Activated T-cell treated with anti-CD3 and anti-CD28 coated beads for 24 hours (primary cell): Measurements from ENCODE around the gene ZNF850.
"Not testable (repeated sequence)": the region's sequence is repeated elsewhere in the genome, so short reads cannot be mapped to it uniquely, and the experiment has no call there.

Experiments used
- DNase-seq: peaks from one replicate; pipeline ENCODE4 v3.0.0-alpha.2; 2020; ENCODE audit warnings: low read depth

ZNF850 gene

DNA sequence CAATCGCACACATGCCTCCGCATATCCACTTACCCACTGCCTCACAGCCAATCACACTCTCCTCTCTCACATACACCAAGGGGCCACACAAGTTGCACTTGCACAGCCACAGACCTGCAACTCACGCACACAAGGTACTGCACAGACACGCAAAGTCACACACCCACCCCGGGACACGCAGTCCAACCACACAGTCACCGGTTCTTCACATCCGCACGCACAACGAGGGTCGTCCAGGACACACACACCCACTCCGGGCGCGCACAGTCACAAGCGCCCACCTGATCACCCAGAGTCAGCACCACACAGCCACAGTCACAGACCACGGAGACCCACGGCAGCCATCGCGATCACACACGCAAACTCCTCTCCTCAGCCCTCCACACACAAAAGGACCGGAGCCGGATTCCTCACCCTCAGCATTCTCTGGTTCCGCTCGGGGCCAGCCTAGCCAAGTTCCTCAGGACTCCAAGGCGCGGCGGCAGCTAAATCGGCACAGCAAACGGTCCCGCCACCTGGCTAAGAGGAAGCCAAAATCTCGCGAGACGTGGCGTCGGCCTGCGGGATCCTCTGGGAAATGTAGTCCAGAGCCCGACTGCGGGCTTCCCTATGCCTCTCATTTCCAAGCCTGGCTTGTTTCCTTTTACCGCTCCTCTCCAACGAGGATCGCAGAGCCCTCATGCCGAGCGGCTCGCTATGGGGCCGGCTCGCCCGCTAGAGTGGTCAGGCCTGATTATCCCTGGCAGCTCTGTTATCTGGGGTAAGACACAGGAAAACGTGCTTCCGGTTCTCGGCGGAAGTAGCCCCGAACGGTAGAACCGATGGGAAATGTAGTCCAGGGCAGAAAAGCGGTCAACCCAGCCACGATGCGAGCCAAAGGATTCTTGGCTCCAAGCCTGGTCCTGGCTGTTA is at the start of gene ZNF850:
Gene ZNF850, minus strand, starts transcription at position 497 of the 912 bp plus-strand sequence. CDS start 10,201 bp downstream, outside the sequence.
- DNase-seq: peak; percentile 91

GRCh38 chr19:36821758-36822157 is 49.2 kb upstream of the ZNF850 start:
- DNase-seq: no peak

DNA sequence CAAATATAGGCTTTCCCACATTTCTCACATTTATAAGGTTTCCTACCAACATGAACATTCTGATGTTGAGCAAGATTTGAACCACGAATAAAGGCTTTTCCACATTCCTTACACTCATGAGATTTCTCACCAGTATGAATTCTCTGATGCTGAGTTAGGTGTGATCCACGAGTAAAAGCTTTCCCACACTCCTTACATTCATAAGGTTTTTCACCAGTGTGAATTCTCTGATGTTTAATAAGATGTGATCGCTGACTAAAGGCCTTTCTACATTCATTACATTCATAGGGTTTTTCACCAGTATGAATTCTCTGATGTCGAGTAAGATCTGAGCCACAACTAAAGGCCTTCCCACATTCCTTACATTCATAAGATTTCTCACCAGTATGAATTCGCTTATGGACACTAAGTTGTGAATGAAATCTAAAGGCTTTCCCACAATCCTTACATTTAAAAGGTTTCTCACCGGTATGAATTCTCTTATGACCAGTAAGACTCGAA is 46.6 kb upstream of the ZNF850 start:
- DNase-seq: no peak

GRCh38 chr19:36807029-36807428 is 34.4 kb upstream of the ZNF850 start:
- DNase-seq: no peak

GRCh38 chr19:36805364-36805763 is 32.8 kb upstream of the ZNF850 start:
- DNase-seq: no peak

- DNase-seq: no peak
Measured at GRCh38 chr19:36797786-36798108, 25.1 kb upstream of the ZNF850 start.

DNA sequence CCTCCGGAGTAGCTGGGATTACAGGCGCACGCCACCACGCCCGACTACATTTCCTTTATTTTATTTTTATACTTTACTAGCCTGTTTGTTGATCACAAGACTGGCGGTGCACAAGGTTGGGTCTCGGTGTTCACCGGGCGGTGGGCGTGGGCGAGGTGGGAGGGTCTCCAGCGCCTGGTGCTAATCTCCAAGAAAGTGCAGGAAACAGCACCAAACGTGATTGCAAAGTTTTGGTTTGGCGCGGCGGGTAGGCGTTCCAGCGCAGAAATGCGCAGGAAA is 24.0 kb upstream of the ZNF850 start:
- no peak for DNase-seq

- DNase-seq: not testable (repeated sequence)
Measured at GRCh38 chr19:36791420-36792141, 19.0 kb upstream of the ZNF850 start.

DNA sequence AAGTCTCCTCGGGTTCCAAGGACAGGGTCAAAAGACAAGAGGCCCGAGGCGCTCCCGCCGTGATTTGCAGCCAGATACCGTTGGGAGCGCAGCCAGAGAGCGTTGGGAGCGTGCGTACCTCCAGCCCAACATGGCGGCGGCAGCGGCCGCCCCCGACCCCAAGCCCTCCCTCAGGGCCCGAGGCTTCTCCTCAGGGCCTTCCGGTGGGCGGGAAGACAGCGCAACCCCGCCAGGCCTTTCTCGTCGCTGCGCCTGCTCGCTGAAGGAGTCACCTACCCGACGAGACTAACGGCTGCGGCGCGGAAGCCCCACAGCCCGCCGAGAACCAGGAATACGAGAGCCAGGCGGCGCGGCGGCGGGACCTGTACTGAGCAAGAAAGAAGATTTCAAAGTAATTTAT is 3.2 kb upstream of the ZNF850 start:
- no peak for DNase-seq

GRCh38 chr19:36773223-36773579 is 594 bp upstream of the ZNF850 start:
- no peak for DNase-seq

DNA sequence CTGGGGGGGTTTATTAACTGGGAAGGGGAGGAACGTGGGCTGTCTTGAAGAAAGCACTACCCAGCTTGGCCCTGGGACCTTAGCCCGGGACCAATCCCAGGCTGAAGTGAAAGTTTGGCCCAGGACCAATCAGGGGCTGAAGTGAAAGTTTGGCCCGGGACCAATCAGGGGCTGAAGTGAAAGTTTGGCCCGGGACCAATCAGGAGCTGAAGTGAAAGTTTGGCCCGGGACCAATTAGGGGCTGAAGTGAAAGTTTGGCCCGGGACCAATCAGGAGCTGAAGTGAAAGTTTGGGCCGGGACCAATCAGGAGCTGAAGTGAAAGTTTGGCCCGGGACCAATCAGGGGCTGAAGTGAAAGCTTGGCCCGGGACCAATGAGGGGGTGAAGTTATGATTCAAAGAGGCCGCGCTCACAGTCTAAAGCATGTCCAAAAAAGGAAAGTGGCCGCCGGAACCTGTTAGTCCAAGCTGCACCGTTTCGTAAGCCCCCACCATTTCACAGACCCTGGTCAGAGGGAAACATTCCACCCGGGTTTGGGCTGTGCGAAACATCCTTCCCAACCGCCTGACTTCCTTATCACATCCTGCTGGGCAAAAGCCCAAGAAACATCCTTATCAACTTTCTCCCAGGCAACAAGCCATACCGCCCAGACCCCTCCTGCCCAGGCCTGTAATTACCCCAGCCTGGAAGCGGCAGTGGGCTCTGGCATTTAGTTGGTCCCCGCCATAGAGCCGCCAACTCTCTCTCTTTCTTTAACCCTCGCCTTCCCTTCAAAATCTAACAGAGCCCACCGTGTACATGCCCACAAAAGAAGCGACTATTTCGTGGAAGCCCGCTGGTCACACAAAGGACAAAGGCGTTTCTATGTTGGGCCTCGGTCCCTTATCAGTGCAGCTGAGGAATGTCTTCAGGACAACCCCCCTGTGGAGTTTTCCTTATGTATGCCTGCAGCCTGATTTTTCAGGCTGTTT is 1.1 kb downstream of the ZNF850 start:
- peak; percentile 2 for DNase-seq

- DNase-seq: no peak
Measured at GRCh38 chr19:36750066-36750691, 22.4 kb downstream of the ZNF850 start.

DNA sequence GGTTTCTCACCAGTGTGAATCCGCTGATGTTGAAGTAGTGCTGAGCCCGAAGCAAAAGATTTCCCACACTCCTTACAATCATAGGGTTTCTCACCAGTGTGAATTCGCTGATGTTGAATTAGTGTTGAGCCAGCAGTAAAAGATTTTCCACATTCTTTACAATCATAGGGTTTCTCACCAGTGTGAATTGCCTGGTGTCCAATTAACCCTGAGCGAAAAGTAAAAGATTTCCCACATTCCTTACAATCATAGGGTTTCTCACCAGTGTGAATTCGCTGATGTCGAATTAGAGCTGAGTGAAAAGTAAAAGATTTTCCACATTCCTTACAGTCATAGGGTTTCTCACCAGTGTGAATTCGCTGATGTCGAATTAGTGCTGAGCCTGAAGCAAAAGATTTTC is 23.0 kb downstream of the ZNF850 start:
- not testable (repeated sequence) for DNase-seq

DNA sequence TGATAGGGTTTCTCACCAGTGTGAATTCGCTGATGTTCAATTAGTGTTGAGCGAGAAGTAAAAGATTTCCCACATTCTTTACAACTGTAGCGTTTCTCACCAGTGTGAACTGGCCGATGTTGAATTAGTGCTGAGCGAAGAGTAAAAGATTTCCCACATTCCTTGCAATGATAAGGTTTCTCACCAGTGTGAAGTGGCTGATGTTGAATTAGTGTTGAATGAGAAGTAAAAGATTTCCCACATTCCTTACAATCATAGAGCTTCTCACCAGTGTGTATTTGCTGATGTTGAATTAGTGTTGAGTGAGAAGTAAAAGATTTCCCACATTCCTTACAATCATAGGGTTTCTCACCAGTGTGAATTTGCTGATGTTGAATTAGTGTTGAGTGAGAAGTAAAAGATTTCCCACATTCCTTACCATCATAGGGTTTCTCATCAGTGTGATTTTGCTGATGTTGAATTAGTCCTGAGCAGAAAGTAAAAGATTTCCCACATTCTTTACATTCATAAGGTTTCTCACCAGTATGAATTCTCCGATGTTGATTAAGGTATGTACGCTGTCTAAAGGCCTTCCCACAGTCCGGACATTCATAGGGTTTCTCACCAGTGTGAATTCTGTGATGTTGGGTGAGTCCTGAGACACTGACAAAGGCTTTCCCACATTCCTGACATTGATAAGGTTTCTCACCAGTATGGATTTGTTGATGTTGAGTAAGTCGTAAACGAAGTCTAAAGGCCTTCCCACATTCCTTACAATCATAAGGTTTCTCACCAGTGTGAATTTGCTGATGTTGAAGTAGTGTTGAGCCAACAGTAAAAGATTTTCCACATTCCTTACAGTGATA is 24.0 kb downstream of the ZNF850 start:
- DNase-seq: no peak

DNA sequence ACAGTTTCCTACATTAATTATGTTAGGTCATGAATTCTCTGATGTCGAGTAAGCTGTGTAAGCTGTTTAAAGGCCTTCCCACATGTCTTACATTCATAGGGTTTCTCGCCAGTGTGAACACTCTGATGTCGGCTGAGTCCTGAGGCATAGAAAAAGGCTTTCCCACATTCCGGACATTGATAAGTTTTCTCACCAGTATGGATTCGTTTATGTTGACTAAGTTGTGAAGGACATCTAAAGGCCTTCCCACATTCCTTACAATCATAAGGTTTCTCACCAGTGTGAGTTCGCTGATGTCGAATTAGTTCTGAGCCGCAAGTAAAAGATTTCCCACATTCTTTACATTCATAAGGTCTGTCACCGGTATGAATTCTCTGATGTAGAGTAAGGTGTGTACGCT is 24.9 kb downstream of the ZNF850 start:
- no peak for DNase-seq

DNA sequence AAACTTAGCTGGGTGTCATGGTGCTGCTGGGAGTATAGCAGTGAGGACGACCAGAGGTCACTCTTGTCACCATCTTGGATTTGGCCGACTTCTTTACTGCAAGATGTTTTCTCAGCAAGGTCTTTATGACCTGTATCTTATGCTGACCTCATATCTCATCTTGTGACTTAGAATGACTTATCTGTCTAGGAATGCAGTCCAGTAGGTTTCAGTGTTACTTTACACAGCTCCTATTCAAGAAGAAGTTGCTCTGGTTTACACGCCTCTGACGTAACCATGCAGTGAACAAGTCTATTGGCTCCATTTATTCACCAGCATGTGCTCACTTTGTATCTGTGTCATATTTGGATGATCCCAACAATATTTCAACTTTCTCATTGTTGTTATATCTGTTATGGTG is 26.7 kb downstream of the ZNF850 start:
- DNase-seq: no peak

DNA sequence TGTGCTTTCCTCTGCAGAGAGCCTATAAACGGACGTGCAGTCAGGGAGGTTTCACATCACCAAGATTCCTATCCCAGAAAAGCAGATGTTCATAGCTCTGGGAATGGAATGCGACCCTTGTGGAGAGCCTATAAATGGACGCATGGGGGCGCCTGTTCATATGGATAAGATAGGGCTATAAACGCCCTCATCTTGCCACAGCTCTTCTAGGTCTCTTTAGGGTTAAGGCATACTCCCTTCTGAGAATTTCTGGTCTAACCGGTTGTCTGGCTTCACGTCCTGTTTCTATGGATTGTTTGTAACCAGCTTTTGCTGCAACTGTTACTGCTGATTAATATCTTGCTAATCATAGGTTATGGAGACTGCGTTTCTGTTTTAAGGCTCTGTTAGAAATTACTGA is 36.4 kb downstream of the ZNF850 start:
- DNase-seq: not testable (repeated sequence)

DNA sequence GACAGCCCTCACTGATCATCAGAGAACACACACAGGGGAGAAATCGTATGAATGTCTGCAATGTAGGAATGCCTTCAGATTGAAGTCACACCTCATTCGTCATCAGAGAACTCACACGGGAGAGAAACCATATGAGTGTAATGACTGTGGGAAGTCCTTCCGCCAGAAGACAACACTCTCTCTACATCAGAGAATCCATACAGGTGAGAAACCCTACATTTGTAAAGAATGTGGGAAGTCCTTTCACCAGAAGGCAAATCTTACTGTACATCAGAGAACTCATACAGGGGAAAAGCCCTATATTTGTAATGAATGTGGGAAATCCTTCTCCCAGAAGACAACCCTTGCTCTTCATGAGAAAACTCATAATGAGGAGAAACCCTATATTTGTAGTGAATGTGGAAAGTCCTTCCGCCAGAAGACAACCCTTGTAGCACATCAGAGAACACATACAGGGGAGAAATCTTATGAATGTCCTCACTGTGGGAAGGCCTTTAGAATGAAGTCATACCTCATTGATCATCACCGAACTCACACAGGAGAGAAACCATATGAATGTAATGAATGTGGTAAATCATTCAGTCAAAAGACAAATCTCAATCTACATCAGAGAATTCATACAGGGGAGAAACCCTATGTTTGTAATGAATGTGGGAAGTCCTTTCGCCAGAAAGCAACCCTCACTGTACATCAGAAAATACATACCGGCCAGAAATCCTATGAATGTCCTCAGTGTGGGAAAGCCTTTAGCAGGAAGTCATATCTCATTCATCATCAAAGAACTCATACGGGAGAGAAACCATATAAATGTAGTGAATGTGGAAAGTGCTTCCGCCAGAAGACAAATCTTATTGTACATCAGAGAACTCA is 52.7 kb downstream of the ZNF850 start:
- no peak for DNase-seq

DNA sequence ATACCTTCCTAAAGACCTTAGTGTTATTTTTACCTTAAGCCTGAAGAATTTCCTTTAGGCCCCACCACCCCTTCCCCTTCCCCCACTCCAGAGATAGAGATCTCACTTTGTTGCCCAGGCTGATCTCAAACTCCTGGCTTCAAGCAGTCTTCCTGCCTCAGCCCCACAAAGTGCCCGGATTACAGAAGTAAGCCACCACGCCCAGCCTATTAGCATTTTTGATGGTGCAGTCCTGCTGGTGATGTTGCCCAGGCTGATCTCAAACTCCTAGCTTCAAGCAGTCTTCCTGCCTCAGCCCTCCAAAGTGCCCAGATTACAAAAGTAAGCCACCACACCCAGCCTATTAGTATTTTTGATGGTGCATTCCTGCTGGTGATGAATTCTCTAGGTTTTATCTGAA is 63.2 kb downstream of the ZNF850 start:
- no peak for DNase-seq

DNA sequence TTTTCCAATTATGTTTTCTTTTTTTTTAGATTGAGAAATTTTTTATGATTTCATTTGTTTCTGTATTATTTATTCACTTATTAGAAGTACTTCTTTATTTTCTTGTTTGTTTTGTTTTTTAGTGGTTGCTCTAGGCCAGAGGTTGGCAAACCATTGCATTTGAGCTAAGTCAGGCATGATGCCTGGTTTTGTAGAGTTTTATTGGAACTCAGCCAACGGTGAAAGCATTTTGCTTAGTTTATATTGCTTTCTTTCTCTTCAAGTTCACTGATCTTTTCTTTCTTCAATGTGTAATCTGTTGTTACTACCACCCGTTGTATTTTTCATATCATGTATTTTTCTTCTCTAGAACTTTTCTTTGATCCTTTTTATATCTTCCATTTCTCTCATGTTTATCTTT is 65.5 kb downstream of the ZNF850 start:
- DNase-seq: no peak
